A673 (cell line): Measurements from ENCODE around the gene SLC22A2. TPM values are rescaled to one million over a fixed set of nuclear protein-coding genes. Genes with fewer than 3 reads are reported as not detected.

Experiments
- BruUV-seq: library from RNA; stranded (reverse); fragments of 400-500 nt; replicated peaks from 2 replicates; lab custom pipeline; 2021; lab: Mats Ljungman, UMichigan
- CTCF ChIA-PET: fragments of 300-600 bp; sonication (Branson Sonifier 250); formaldehyde crosslinking; loops from one replicate; lab custom pipeline; 2022; ENCODE audit warnings: antibody characterized with exemption; lab: Charles Lee
- POLR2A ChIA-PET: fragments of 300-600 bp; sonication (Branson Sonifier 250); formaldehyde crosslinking; loops from one replicate; lab custom pipeline; 2022; ENCODE audit warnings: antibody characterized with exemption; ENCODE audit not compliant: low non-redundant PET; lab: Charles Lee
- DNase-seq: peaks from one replicate; pipeline ENCODE4 v3.0.0-alpha.2; 2015; ENCODE audit warnings: low spot score
- H3K27ac ChIP-seq: fragments of 200-600 bp; sonication (generic); 2 replicates; pipeline ENCODE4 v1.5.1; 2016; ENCODE audit warnings: mixed run types, low read depth, mild to moderate bottlenecking, mixed read lengths, antibody characterized with exemption, low read length; ENCODE audit not compliant: poor library complexity, severe bottlenecking
- H3K27me3 ChIP-seq: fragments of 200-600 bp; sonication (generic); replicated peaks from 2 replicates; pipeline ENCODE4 v1.6.1; 2017; ENCODE audit warnings: mixed run types, low read depth, mild to moderate bottlenecking, mixed read lengths, antibody characterized with exemption, low read length; ENCODE audit not compliant: insufficient read depth, poor library complexity
- H3K36me3 ChIP-seq: fragments of 200-600 bp; sonication (generic); 2 replicates; pipeline ENCODE4 v1.6.1; 2016; ENCODE audit warnings: mixed run types, mild to moderate bottlenecking, mixed read lengths, antibody characterized with exemption, low read length; ENCODE audit not compliant: insufficient read depth, poor library complexity, severe bottlenecking
- H3K4me1 ChIP-seq: fragments of 200-600 bp; sonication (generic); 2 replicates; pipeline ENCODE4 v1.6.1; 2017; ENCODE audit warnings: mixed run types, mild to moderate bottlenecking, mixed read lengths, antibody characterized with exemption, low read length; ENCODE audit not compliant: insufficient read depth, poor library complexity, severe bottlenecking
- H3K4me3 ChIP-seq: fragments of 200-600 bp; sonication (generic); 2 replicates; pipeline ENCODE4 v1.5.1; 2016; ENCODE audit warnings: low read depth, mixed run types, mild to moderate bottlenecking, mixed read lengths, low read length; ENCODE audit not compliant: poor library complexity, severe bottlenecking
- H3K9me3 ChIP-seq: fragments of 200-600 bp; sonication (generic); 2 replicates; pipeline ENCODE4 v1.6.1; 2016; ENCODE audit warnings: mixed run types, low read depth, mild to moderate bottlenecking, mixed read lengths, antibody characterized with exemption, low read length; ENCODE audit not compliant: poor library complexity, severe bottlenecking
- CTCF ChIP-seq: fragments of 300-800, 200-600 bp; sonication (generic); conservative IDR thresholded peaks from 2 replicates; pipeline ENCODE4 v1.5.1; 2017; ENCODE audit warnings: low read depth, mild to moderate bottlenecking, antibody characterized with exemption, low read length, moderate library complexity, mixed read lengths
- EZH2 ChIP-seq: fragments of 200-600 bp; sonication (generic); IDR thresholded peaks from 2 replicates; pipeline ENCODE4 v1.6.1; 2017; ENCODE audit warnings: borderline replicate concordance, low read depth, mild to moderate bottlenecking, mixed read lengths, antibody characterized with exemption, low read length; ENCODE audit not compliant: poor library complexity, severe bottlenecking
- intact Hi-C: fragments of 100-400 bp; cut with micrococcal nuclease; formaldehyde crosslinking; loops from one replicate; pipeline ENCODE4 v1.10.0; 2022; ENCODE audit not compliant: unreplicated experiment
- total RNA-seq: library from RNA; stranded (reverse); gene quantifications from 2 replicates; pipeline ENCODE4 v1.2.3, GENCODE V29; 2021

SLC22A2 gene
- total RNA-seq, 1 experiment from 2014 or later: not detected

GRCh38 chr6:160188773-160189172 lies 69.8 kb downstream of the SLC22A2 start:
- BruUV-seq: no TSS peak
- Histone ChIP-seq H3K36me3 (no peaks in the 10 kb centered on the region), H3K4me3 (no peak overlapping the region), H3K27me3 (peaks cover 3% of the 10 kb centered on the region), H3K4me1 (no peaks in the 10 kb centered on the region), H3K27ac (no peak overlapping the region), H3K9me3 (peaks cover 7% of the 10 kb centered on the region)
- no peak for DNase-seq
- TF ChIP-seq EZH2 (no peak), CTCF (no peak)
- intact Hi-C loops: no loop called here
- ChIA-PET POLR2A (no interaction called here), CTCF (no interaction called here)

GRCh38 chr6:160180706-160181105 lies 77.9 kb downstream of the SLC22A2 start:
- no peak overlapping the region for H3K27ac ChIP-seq
- ChIA-PET CTCF (interaction anchor here (0.6 kb wide), 1 partner anchor 10 kb away, joined by 3 read pairs; no protein-coding TSS in a partner anchor), POLR2A (no interaction called here)
- H3K9me3 ChIP-seq: no peaks in the 10 kb centered on the region
- TF ChIP-seq EZH2 (no peak), CTCF (no peak)
- intact Hi-C loops: no loop called here
- no peaks in the 10 kb centered on the region for H3K4me1 ChIP-seq
- peaks cover 14% of the 10 kb centered on the region for H3K27me3 ChIP-seq
- no peaks in the 10 kb centered on the region for H3K36me3 ChIP-seq
- no TSS peak for BruUV-seq
- no peak overlapping the region for H3K4me3 ChIP-seq
- DNase-seq: no peak

GRCh38 chr6:160178271-160178670 lies 80.3 kb downstream of the SLC22A2 start:
- no peaks in the 10 kb centered on the region for H3K36me3 ChIP-seq
- intact Hi-C loops: no loop called here
- H3K4me3 ChIP-seq: no peak overlapping the region
- ChIA-PET CTCF (no interaction called here), POLR2A (no interaction called here)
- peaks cover 14% of the 10 kb centered on the region for H3K27me3 ChIP-seq
- H3K9me3 ChIP-seq: no peaks in the 10 kb centered on the region
- TF ChIP-seq EZH2 (no peak), CTCF (no peak)
- no peak for DNase-seq
- no peaks in the 10 kb centered on the region for H3K4me1 ChIP-seq
- no TSS peak for BruUV-seq
- H3K27ac ChIP-seq: no peak overlapping the region
